Coronary artery (tissue), 2 donors: Measurements from ENCODE around the gene ADGRG4.
"Not testable (repeated sequence)": the region's sequence is repeated elsewhere in the genome, so short reads cannot be mapped to it uniquely, and the experiment has no call there.

Source experiments
- DNase-seq: peaks from one replicate; pipeline ENCODE4 v3.0.0-alpha.2; 2017; ENCODE audit warnings: low spot score
- H3K27ac ChIP-seq, 2 donors: fragments of 200-600 bp; sonication (generic); one replicate each; pipeline ENCODE4 v1.5.1; 2016 to 2019
- H3K4me3 ChIP-seq: fragments of 200-600 bp; sonication (generic); 2 replicates; pipeline ENCODE4 v1.5.1; 2016; ENCODE audit warnings: mild to moderate bottlenecking, moderate library complexity
- TF ChIP-seq, protein P1 (sequence below): fragments of 200-600 bp; sonication (generic); IDR thresholded peaks from one replicate; pipeline ENCODE4 v1.5.1; 2019; ENCODE audit warnings: antibody characterized with exemption

The ADGRG4 gene

GRCh38 chrX:136437774-136438173 is 137.0 kb downstream of the ADGRG4 start:
- no peak overlapping the region for H3K27ac ChIP-seq
- no peak for DNase-seq
- TF ChIP-seq, protein P1, sequence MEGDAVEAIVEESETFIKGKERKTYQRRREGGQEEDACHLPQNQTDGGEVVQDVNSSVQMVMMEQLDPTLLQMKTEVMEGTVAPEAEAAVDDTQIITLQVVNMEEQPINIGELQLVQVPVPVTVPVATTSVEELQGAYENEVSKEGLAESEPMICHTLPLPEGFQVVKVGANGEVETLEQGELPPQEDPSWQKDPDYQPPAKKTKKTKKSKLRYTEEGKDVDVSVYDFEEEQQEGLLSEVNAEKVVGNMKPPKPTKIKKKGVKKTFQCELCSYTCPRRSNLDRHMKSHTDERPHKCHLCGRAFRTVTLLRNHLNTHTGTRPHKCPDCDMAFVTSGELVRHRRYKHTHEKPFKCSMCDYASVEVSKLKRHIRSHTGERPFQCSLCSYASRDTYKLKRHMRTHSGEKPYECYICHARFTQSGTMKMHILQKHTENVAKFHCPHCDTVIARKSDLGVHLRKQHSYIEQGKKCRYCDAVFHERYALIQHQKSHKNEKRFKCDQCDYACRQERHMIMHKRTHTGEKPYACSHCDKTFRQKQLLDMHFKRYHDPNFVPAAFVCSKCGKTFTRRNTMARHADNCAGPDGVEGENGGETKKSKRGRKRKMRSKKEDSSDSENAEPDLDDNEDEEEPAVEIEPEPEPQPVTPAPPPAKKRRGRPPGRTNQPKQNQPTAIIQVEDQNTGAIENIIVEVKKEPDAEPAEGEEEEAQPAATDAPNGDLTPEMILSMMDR, result no peak
- H3K4me3 ChIP-seq, result no peak overlapping the region

DNA sequence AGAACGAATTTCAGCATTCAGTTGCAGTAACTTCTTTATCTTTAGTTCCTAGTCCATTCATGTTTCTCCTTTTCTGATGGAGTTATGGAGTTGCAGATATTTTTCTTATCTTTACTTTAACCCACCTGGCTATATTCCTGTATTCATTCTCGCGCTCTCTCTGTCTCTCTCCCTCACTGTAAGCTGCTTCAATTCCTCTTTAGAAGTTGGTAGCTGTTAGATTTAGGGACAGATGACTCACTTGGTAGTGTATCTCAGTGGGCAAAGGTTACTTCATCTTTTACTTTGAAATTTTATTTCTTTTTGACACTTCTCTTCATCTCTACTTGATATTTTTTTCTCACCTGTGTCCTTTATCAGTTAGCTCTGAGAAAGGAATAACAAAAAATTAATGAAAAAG is 137.4 kb downstream of the ADGRG4 start:
- no peak for DNase-seq
- H3K4me3 ChIP-seq, result no peak overlapping the region
- no peak overlapping the region for H3K27ac ChIP-seq
- TF ChIP-seq, protein P1, result no peak

DNA sequence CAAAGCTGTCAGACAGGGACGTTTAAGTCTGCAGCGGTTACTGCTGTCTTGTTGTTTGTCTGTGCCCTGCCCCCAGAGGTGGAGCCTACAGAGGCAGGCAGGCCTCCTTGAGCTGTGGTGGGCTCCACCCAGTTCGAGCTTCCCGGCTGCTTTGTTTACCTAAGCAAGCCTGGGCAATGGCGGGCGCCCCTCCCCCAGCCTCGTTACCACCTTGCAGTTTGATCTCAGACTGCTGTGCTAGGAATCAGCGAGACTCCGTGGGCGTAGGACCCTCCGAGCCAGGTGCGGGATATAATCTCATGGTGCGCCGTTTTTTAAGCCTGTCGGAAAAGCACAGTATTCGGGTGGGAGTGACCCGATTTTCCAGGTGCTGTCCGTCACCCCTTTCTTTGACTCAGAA is 144.9 kb downstream of the ADGRG4 start:
- not testable (repeated sequence) for H3K4me3 ChIP-seq, H3K27ac ChIP-seq, DNase-seq

DNA sequence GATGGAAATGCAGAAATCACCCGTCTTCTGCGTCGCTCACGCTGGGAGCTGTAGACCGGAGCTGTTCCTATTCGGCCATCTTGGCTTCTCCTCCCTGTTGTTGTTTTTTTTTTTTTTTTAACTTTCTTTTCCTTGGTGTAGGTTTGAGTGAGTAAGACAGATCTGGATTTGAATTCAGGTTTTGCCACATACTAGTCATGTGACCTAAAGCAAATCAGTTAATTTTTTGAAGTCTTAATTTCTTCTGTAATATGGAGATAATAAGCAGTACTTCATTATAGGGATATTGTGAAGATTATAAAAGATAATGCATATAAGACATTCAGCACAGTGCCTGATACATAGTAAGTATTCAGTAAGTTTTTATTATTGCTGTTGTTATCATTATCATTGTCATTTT is 145.4 kb downstream of the ADGRG4 start:
- no peak for DNase-seq
- no peak overlapping the region for H3K27ac ChIP-seq
- no peak overlapping the region for H3K4me3 ChIP-seq
- TF ChIP-seq, protein P1, result no peak

DNA sequence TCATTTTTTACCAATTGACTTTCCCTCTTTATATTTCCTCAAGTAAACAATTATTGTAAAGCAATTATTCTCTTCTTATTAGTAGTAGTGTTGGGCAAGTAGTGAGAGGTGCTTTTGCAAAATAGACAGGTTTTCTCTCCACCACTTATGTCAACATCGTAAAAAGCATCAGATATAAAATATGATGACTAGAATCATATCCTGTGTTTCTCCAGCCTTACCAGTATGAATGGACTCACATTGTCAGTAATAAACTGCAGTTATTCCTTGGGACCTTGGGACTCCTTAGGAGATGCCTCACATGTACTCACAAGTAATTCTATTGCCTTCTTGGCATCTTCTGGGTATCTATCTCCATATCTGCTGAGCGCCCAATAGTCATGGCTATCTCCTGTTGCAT is 146.5 kb downstream of the ADGRG4 start:
- TF ChIP-seq, protein P1, result no peak
- no peak for DNase-seq
- no peak overlapping the region for H3K27ac ChIP-seq

DNA sequence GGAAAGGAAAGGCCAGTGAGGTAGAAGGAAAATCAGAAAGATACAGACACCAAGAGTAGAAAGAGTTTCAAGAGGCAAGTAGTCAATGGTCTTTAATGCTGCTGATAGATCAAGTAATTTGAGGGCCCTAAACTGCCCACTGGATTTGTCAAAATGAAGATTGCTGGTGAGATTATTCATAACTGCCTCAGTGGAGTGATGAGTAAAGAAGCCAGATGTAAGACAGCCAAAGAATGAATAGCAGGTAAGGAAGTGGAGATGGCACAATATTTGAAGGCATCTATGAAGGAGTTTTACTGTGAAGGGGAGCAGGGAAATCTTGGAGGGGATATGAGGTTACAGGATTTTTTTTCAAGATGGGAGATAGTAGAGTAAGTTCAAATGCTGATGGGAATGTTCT is 147.2 kb downstream of the ADGRG4 start:
- DNase-seq, result no peak
- TF ChIP-seq, protein P1, result no peak
- Histone ChIP-seq H3K27ac (no peak overlapping the region), H3K4me3 (no peak overlapping the region)

More for the DNA sequence above, 146.5 kb downstream of the ADGRG4 start:
- no peak overlapping the region for H3K4me3 ChIP-seq

GRCh38 chrX:136450050-136450830 is 149.5 kb downstream of the ADGRG4 start:
- Histone ChIP-seq H3K27ac (no peak overlapping the region), H3K4me3 (no peak overlapping the region)
- DNase-seq, result no peak
- TF ChIP-seq, protein P1, result no peak
